ENCODE results near the gene ANTXR1.

The ANTXR1 gene

DNA sequence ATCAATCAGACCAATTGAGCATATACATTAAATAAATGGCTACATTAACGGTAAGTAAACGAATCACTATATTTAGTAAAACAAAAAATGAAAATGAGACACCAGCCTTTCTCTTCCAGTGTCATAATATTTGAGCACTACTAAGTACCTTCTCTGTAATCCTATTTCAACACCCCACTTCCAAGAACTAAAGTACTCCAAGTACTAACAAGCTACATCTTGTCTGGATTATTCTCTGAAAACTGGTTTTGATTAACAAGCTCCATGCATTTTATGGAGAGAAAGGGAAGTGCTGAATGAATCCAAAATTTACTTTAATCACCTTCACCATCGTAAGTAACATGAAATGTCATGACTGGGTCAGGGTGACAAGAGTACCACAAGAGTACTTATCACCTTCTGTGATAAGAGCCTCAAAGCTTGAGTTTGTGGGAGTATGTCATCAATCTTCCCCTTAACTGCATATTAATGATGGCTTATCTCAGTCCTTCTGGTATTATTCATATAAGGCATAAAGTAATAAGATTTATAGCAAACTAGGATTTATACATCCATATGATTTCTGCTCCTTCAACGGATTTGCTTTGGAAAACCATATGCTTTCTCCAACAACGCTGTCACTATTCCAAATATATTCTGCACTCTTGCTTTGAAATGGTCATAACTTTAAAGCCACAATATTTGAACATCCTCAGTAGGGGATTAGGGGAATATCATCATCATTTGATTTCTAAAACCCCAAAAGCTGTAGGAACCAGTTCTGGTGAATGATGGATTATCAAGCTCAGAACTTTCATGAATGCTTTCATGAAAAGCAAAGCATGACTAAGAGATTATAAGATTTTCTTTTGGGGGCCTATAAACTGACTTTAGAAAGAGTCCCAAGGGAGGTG lies 127.0 kb downstream of the ANTXR1 start:
- no peak for DNase-seq

DNA sequence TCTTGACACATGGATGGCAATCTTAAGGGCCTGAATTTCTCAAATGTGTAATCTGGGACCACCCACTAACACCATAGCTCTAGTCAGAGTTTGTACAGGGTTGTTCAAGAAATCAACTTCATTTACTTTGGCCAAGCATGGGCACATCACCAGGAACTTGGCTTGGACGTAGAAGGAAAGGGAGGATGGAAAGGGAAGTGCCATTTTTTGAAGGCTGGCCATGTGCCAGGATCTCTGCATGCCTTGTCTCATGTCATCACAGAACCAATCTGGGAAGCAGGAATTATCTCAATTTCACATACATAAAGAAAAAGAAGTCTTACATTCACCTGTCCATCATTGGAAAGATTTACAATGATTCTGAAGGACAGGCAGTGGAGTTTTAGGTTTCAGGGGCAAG lies 128.1 kb downstream of the ANTXR1 start:
- DNase-seq: no peak

DNA sequence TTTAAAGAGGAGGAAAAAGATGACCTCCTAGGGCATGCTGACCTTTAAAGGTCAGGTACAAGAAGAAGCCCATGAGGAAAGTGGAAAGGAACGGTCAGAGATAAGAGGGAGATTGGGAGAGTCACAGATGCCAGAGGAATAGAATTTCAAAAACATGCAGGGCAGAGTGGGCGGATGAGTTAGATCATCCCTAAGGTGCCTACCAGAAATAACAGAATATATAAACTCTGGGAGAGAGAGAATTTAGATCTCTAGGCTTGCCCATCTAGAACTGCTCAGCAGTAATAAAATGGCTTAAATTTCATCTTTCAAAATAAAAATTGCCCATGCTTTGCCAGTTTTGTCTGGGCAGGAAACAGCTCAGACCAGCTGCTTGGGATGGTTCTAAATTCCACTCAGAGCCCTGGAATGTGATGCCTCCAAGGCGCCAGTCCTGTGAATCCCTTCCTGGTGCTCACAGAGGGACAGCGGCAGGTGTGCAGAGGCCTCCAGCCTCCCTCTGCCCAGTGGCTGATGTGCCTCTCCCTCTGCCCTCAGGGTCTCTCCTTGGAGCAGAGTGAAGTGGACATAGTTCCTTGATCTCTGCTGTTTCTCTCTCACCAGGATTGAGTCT lies 130.9 kb downstream of the ANTXR1 start:
- DNase-seq: no peak

DNA sequence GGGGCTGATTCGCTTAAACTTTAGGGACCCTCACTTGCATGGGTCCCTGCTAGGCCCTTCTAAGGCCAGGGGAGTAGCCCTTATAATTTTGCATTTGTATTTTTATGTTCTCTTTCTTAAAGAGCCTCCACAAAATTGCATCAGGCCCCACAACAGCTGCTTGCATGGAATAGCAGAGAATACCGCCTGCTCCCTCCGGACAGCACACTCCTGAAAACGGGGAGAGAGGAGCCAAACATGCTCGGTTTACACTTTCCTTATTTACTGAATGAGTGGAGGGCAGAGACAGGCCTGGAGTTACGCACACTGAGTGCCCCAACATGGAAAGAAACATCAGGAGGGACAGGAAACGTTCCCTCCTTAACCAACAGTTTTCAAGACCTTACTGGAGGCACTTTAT lies 132.2 kb downstream of the ANTXR1 start:
- no peak for DNase-seq

DNA sequence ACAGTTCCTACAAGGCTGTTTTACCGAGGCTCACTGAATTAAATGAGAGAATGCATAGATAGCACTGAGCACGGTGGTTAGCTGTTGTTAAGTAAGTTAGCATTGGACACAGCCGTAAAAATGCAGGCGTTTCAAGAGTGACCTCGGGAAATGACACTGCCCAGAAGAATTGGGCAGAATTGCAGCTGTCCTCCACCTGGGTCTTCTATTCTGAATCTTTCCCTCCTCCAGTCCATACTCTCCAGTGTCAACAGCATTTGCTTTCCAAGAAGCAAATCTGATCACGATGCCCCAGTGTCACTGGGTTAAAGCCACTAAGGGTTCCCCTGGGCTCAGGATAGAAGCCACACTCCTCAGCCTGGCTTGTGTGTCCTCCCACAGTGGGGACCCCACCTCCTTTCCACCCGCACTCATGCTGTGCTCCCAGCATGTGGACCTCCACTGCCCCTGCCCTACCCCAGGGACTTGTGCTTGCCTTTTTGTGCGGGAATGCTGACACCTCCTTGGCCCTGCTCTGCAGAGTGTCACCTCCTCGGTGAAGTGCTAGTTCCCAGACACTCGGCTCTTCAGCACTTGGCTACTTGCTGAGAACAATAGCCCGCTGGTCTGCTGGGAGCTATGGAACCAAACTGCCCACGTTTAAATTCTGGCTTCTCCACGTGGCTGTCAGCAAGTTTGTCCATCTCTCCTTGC lies 135.0 kb downstream of the ANTXR1 start:
- DNase-seq: no peak

DNA sequence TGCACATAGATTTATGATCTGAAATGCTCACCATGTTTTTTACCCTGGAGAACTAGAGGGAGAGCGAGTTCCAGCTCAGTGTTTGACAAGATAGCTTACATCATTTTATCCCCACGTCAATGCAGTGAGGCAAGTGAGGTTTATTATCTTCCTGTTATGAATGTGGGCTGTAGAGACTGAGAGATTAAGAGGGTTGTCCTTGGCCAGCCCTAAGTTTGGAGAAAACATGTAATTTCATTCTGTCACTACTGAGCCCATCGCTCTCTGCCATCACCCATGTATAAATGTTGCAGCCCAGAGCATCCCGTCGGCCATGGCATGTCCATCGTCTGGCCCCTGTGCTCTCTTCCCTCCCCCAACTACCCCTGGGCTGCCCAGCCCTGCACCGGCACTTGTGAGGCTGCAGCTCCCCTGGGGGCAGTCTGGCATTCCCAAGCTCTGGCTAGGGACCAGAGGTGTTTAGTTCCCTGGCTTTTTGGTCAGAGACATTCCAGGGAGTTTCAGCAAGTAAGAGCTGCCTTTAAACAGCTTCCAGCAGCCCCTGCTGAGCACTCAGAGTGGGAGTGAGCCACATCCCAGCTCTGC lies 136.7 kb downstream of the ANTXR1 start:
- no peak for DNase-seq

DNA sequence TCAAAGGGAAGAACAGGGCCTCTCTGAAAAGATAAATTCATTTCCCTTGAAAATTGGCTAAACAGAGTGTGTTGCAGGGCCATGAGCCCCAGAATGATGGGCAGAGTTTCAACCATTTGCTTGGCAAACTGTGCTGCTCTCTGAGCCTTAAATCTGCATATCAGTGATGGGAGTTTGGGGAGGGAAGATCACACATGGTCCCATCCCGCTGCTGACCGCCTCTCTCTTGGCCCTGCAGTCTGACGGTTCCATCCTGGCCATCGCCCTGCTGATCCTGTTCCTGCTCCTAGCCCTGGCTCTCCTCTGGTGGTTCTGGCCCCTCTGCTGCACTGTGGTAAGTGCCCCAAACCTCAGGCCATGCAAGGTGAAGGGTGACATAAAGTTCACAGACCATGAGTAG lies 139.0 kb downstream of the ANTXR1 start:
- no peak for DNase-seq

DNA sequence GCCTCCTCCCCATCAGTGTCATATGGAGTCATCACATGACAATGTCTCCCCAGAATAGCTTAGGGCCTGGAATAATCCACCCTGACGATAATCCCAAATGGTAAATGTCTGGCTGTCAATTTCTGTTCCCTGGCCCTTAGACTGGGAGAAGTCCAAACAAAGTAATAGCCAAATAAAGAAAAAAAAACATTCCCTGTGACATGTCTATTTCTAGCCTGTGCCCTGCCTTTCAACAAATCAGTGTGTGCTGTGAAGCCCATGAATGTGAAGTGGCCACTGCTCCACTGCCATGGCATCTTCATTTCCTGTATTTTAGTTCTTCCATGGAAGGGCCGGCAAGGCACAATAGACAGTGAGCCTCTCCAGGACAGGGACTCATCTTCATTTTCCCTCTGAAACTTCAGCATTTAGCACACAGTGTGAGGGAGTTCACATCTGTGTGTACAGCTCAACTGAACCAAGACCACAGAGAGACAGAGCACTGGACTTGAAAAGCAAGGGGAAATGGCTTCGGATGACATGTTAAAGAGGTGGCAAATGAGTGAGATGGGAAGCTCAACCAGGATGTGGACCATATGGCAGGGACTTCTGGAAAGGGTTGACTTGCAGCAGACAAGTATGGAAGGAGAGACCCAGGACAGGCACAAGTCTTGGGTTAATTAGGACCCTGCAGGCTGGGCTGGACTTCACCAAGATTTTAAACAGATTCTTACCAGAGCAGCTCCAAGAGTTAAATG lies 140.0 kb downstream of the ANTXR1 start:
- no peak for DNase-seq

DNA sequence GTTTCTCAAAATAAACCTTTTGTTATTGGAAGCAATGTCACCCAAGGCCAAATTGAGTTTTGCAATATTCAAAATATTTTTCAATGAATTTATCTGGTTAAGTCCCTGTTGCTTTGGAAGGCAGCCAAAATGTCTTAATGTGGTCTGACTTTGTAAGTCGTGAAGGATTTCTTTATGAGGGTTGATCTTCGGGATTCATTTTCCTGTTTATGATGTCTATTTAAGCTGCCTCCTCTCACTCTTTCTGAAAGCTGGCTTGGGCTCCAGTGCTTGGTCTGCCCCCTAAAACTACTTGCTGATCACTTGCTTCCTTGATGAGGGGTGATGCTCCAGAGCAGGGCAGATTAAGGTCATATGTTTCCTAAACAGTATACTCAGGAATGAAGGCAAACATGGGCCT lies 141.1 kb downstream of the ANTXR1 start:
- no peak for DNase-seq

DNA sequence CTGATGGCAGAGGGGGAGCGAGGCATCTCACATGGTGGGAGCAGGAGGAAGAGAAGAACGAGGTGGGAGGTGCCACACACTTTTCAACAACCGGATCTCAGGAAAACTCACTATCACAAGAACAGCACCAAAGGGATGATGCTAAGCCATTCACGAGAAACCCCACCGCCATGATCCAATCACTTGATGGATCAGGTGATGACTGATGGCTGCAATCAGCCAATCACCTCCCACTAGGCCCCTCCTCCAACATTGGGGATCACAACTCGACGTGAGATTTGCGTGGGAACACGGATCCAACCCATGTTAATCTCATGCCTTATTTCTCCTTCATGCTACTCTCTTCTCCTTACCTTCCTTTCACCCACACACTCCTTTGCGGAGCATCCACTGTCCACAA lies 143.6 kb downstream of the ANTXR1 start:
- no peak for DNase-seq

DNA sequence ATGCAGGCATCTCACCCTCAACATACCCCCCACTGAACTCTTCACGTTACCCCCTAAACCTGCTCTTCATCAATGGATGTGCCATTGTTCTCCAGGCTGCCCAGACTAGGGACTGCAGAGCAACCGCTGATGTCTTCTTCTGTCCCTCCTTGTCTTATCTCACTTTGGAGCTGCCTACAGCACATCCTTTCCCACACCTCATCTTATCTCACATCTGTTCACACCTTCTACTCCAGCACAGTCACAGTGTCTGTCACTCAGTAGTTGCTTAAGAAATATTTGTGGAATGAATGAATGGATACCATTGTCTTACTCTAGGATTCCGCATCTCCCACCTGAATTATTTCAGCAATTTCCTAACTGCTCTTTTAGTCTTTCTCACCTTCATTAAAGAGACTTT lies 144.5 kb downstream of the ANTXR1 start:
- DNase-seq: no peak

DNA sequence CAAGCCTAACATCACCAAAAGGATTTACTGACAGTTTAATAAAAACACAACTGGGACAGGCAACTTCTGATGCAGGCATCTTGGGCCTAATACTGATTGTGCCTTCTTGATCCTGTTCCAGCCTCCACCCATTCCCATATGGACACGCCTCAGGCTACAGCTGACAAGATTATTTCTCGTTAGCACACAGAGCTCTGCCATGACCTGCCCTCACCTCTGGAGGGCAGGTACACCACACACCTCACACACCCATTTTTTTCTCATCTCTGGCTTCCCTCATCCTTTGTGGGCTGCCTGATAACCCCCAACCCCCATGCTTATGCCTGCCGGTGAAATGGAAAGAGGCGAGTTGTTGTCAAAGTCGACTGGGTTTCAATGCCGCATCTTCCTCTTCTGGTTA lies 147.0 kb downstream of the ANTXR1 start:
- DNase-seq: no peak

DNA sequence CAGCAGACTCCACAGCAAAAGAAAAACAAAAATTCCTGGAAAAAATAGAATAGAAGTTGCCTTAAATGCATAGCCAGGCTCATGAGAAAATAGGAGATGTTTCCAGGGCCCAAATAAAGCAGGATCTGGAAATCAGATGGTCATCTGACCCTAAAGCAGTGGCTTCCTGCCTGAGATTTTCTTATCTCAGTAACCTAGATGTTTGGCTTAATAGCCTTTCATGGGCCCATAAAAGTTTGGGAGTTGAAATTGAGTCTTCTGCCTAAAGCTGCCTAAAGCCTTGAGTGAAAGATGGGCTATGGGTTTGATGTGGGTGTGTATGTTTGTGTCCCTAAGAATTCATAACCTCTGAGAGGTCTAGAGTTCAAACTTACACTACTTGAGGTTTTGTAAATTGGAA lies 149.1 kb downstream of the ANTXR1 start:
- DNase-seq: no peak

DNA sequence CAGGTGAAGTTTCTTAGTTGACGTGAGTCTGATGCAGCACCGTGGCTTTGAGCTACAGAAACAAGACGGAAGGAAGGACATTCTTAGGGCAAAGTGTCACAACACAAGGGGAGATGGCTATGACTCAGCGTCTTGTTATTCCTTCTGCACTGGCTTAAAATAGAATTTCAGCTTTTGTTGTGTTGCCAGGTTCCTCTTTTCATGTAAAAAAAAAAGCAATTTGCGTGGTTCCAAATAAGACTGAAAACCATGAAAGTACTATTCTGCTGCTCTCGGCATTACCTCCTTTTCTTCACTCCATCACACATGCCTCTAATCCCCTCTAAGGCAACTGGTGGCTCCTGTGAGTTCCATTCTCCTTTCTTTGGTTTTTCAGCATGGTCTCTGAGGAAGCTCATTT lies 150.1 kb downstream of the ANTXR1 start:
- DNase-seq: no peak

DNA sequence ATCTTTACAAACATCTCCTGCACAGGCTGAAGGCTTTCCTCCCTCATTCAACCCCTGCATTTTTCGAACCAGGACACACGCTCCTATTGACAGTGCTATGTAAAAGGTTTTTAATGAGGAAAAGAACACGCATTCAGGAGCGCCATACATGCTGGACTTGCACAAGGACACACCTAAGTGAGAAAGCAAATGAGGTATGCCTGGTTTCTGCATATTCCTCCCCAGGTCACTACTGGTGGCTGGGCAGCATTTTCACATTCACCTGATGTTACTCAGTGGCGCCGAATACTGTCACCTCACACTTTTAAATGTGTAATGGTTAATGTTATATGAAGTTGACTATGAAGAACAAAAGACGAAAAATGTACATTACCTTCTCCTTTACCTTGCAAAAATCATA lies 150.6 kb downstream of the ANTXR1 start:
- DNase-seq: no peak

DNA sequence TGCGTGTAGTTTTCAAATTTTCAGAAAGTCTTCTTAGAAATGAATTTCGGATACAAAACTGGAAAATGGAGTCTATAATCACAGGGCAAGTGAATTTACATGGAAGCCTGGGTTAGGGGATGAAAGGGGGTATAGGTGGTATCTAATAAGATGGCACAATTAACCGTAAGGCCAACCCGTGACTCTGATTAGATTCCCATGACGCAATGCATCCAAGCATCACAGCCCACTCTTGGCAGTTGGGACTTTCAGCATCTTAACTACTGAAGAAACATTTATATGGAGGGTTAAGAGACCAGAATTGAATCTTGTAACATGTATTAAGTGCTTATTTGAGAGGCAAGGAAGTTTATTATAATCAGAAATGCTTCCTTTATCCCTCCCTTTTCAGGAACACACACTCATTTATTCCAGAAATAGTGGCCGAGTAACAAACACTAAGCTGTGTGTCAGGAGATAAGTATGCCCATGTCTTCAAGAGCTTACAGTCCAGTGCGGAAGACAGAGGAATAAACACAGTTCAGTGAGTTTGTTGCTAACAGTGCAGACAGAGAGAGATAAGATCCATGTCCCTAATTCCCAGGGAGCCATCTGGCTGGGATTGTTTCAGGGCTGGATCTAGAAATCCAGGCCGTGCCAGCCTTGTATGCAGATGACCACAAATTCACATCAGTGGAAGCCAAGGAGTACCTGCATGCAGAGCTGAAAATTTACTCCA lies 151.2 kb downstream of the ANTXR1 start:
- no peak for DNase-seq

DNA sequence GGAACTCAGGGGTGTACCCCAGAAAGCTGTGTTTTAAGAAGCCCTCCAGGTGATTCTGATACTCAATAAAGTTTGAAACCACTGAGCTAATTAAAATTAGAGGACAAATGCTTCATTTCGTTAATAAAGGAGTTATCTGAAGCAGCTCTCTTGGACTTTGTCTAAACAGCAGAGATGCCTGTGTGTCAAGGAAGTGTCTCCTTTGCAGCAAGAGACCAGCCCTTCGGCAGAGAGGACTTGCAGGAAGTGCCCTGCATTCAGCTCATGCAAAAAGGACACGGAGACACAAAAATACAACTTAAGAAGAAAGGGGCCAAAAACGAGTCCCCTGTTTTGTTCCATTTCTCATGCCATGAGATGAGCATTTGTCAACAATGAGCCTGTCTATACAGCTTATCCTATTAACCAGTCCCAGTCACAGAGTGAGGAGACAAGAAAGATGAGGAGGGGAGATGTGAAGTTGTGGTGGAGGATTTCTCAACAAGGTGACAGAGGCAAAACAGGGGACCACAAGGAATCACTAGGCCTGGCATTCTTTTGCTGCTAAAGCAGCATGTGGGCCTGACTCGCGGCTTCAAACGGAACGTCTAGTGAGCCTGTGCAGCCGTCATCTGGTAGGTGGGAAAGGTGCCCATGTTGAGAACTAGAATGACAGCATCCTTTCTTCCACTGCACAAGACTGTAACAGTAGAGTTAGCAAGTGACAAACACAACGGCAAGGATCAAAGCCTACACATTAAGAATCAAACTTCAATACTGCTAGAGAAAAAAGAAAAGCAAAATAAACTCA lies 152.3 kb downstream of the ANTXR1 start:
- no peak for DNase-seq

DNA sequence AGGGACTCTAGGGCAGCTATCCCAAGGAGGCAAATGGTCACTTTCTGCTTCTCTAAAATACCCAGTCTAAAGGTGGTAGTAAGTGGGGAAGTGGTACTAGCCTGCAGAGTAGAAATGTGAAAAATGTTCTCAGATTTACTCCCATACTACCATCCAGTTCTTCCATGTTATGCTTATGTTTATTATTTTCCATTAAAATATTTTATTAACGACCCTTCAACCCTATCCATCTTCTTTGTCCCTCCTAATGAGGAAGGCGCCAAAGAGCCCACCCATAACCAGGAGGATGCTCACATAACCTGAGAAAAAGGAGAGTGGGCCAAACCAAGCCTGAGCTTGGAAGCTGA lies 153.5 kb downstream of the ANTXR1 start:
- no peak for DNase-seq

DNA sequence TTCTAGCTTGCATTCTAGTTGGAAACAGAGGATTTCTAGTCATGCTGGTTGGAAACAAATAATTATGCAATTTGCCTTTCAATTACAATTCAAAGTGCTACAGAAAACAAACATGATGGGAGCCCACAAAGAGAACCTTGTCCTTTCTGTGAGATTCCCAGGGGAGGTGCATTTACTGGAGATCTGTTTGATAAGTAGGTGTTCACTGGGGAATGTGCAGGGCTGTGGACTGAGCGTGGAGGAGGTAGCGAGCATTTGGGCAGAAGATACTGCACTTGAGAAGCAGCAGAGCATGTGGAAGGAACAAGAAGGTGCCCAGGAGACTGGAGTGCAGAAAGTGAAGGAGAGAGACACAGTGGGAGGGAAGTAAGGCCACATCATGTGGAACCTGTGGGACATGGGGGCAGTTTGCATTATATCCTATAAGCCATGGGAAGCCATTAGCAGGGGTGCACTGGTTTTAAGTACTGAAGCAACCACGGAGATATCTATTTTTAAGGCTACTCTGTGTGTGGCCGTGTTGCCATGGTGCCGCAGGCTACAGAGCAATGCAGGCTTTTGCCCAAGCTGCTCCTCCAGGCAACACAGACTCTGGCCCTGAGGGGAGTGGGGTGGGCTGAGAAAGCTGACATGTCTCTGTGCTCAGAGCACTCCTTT lies 154.0 kb downstream of the ANTXR1 start:
- no peak for DNase-seq

DNA sequence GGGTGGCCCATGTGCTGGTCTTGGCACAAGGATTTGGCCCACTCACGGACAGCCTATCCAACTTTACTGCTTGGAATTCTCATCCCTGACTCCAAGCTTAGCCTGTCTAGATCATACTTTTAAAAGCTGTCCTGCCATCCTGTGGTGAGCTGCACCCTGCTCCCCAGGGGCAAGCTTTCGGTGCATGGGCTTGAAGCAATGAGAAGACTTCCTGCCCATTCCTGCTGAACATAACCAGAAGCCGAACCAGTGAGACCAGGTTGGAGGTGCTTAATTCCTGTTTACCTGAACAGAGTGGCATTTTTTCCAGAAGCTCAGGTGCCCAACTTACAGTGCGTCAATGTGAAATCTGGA lies 154.5 kb downstream of the ANTXR1 start:
- DNase-seq: no peak

DNA sequence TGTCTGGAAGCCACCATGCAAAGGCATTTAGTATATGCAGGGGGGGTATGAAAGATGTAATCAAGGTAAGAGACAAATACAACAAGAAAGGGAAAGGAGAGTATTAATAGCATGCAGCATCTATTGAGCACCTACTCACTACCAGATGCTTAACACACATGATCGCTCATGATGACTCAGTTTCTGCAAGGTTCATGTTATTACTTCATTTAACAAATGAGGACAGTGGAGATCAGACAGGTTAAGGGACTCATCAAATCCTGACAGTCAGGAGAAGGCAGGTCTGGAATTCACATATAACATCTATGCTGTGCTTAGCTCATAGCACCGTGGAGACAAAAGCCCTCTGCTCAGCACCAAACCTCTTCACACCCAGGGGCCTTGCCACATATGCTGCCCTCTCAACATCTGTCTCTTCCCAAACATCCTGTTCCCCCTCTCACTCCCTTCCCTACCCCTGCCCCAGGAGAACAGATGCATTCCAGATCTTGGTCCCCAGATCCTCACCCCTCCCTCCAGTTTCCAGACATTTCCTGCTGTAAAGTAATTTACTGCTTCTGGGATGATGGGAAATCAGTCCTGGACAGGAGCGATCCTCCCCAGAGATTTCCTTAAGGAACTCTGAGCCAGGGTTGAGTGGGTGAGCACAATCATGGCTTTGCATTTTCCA lies 155.3 kb downstream of the ANTXR1 start:
- no peak for DNase-seq
